ENCODE measurements around the gene ATG2A.

ATG2A gene

GRCh38 chr11:64900774-64901173 lies 16.2 kb downstream of the ATG2A start:
- TF ChIP-seq CTCF (IDR thresholded peaks at IDR 0.05; ENCODE audit: low read depth, low read length): no peak
- no peak overlapping the region for H3K4me3 ChIP-seq (ENCODE audit: low read depth, low read length)

- TF ChIP-seq CTCF (IDR thresholded peaks at IDR 0.05; ENCODE audit: low read depth, low read length): no peak
These were observed 16.7 kb downstream of the ATG2A start for GRCh38 chr11:64900263-64900678.

GRCh38 chr11:64898541-64898940 lies 18.5 kb downstream of the ATG2A start:
- TF ChIP-seq CTCF (IDR thresholded peaks at IDR 0.05; ENCODE audit: low read depth, low read length): no peak
- H3K4me3 ChIP-seq (ENCODE audit: low read depth, low read length): no peak overlapping the region

More at GRCh38 chr11:64900263-64900678, 16.7 kb downstream of the ATG2A start:
- no peak overlapping the region for H3K4me3 ChIP-seq (ENCODE audit: low read depth, low read length)

DNA sequence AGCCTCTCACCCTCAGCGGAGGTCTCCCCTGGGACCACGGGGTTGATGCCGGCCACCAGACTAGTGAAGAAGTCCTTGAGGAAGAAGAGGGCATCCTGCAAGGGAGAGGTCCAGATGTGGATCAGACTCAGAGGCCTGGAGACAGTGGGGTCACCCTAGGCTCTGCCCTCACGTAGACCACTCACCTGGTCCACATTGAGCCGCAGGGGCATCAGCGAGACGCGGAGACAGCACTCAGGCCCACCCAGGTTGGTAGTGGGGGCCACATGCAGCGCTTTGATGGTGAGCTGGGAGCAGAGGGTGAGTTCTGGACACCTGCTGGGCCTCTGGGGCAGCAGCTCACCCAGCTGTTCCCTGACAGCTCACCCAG lies 18.9 kb downstream of the ATG2A start:
- no peak for TF ChIP-seq CTCF (IDR thresholded peaks at IDR 0.05; ENCODE audit: low read depth, low read length)
- H3K4me3 ChIP-seq (ENCODE audit: low read depth, low read length): no peak overlapping the region

GRCh38 chr11:64897381-64898075 lies 19.5 kb downstream of the ATG2A start:
- TF ChIP-seq CTCF (IDR thresholded peaks at IDR 0.05; ENCODE audit: low read depth, low read length): no peak
- no peak overlapping the region for H3K4me3 ChIP-seq (ENCODE audit: low read depth, low read length)

- H3K4me3 ChIP-seq (ENCODE audit: low read depth, low read length): no peak overlapping the region
- no peak for TF ChIP-seq CTCF (IDR thresholded peaks at IDR 0.05; ENCODE audit: low read depth, low read length)
These were observed 20.5 kb downstream of the ATG2A start for GRCh38 chr11:64896448-64897022.

GRCh38 chr11:64894812-64895452 lies 22.1 kb downstream of the ATG2A start:
- H3K4me3 ChIP-seq (ENCODE audit: low read depth, low read length): no peak overlapping the region
- no peak for TF ChIP-seq CTCF (IDR thresholded peaks at IDR 0.05; ENCODE audit: low read depth, low read length)

Data from WI38 (cell line).